Gastrocnemius medialis (tissue), 4 donors: ENCODE data around the gene ARF3. TPM values are rescaled to one million over a fixed set of nuclear protein-coding genes. Genes with fewer than 3 reads are reported as not detected.

Source experiments
- ATAC-seq, 2 donors: fragments of 150-250 bp; one replicate each; pipeline ENCODE4 v1.9.1; 2016
- DNase-seq, 2 donors: peaks; one replicate each; pipeline ENCODE4 v3.0.0-alpha.2; 2019
- H3K27ac ChIP-seq, 4 donors: fragments of 200-600 bp; sonication (generic); 1 replicate in 1 of 4; 2 replicates in 3 of 4; pipeline ENCODE4 v1.5.1; 2016 to 2018; ENCODE audit warnings: mild to moderate bottlenecking in 2 of 4, moderate library complexity in 1 of 4
- H3K27me3 ChIP-seq, 3 donors: fragments of 200-600 bp; sonication (generic) in 2 of 3; 1 replicate in 1 of 3; 2 replicates in 2 of 3; pipeline versions ENCODE4 v1.5.1 to v1.6.0; 2016 to 2019; ENCODE audit warnings: mild to moderate bottlenecking in 1 of 3, moderate library complexity in 1 of 3
- H3K36me3 ChIP-seq, 2 donors: fragments of 200-600 bp; sonication (generic) in 1 of 2; one replicate each; pipeline ENCODE4 v1.5.1; 2017 to 2018
- H3K4me1 ChIP-seq, 2 donors: fragments of 200-600 bp; sonication (generic) in 1 of 2; one replicate each; pipeline ENCODE4 v1.5.1; 2016 to 2017; ENCODE audit warnings: mild to moderate bottlenecking in 2 of 2
- H3K4me3 ChIP-seq, 4 donors: fragments of 200-600 bp; sonication (generic) in 3 of 4; 1 replicate in 1 of 4; 2 replicates in 3 of 4; pipeline ENCODE4 v1.5.1; 2016 to 2019; ENCODE audit warnings: mild to moderate bottlenecking in 2 of 4
- H3K9me3 ChIP-seq, 3 donors: fragments of 200-600 bp; sonication (generic) in 2 of 3; 1 replicate in 1 of 3; 2 replicates in 2 of 3; pipeline ENCODE4 v1.5.1; 2016 to 2019
- POLR2A ChIP-seq, 2 donors: fragments of 450-650 bp; IDR thresholded peaks; one replicate each; pipeline ENCODE4 v1.6.1; 2017; ENCODE audit warnings: antibody characterized with exemption in 2 of 2, mild to moderate bottlenecking in 2 of 2, moderate library complexity in 2 of 2
- in situ Hi-C, 4 donors: fragments of 200-750 bp; cut with MboI; loops; one replicate each; pipeline versions ENCODE4 v1.15.0 to v1.8.0; 2017; ENCODE audit warnings: low sequenced_read_pairs in 4 of 4
- intact Hi-C: fragments of 100-400 bp; cut with DNase I; formaldehyde crosslinking; loops from one replicate; pipeline ENCODE4 v1.15.1; 2023; ENCODE audit warnings: low total_unique reads
- total RNA-seq, 4 donors: library from RNA; depleted of rRNA; stranded (reverse); fragments of >200 nt; gene quantifications; one replicate each; pipeline versions ENCODE4 v1.1.0 to v1.2.3, GENCODE V29; 2016
- TF ChIP-seq, protein P1 (sequence below), 5 experiments: fragments of 450-650 bp in 3 of 5; fragments of 200-600 bp in 2 of 5; sonication (generic) in 2 of 5; IDR thresholded peaks in 4 of 5; conservative IDR thresholded peaks in 1 of 5; 1 replicate in 4 of 5; 2 replicates in 1 of 5; pipeline ENCODE4 v1.5.1; 2016 to 2019; ENCODE audit warnings: antibody characterized with exemption in 5 of 5, mild to moderate bottlenecking in 3 of 5, moderate library complexity in 3 of 5

ARF3 gene
- total RNA-seq, 4 donors from 2014 or later, result 4.9 to 17.2 (median 13.5) TPM

DNA sequence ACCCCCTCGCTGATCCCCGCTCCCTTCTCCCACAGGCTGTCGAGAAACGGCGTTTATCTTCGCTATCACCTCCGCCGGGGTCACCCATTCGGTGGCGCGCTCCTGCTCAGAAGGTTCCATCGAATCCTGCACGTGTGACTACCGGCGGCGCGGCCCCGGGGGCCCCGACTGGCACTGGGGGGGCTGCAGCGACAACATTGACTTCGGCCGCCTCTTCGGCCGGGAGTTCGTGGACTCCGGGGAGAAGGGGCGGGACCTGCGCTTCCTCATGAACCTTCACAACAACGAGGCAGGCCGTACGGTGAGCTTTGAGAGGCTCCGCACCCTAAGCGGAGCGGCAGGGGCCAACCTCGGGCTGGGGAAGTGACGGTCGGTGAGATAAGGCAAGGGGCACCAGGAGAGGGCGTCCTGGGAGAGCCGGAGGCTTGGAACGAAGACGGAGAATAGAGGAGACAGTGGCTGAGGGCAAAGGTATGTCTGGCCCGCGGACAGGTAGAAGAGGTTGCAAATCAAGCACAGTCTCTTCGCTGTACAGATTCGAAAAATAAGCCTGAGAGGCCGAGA is 23.2 kb upstream of the ARF3 start:
- DNase-seq (no peak), ATAC-seq (peak; percentile 31 to 35)
- no peaks in the 10 kb centered on the region for H3K36me3 ChIP-seq
- TF ChIP-seq POLR2A (IDR thresholded peaks at IDR 0.05), result no peak
- TF ChIP-seq, protein P1, sequence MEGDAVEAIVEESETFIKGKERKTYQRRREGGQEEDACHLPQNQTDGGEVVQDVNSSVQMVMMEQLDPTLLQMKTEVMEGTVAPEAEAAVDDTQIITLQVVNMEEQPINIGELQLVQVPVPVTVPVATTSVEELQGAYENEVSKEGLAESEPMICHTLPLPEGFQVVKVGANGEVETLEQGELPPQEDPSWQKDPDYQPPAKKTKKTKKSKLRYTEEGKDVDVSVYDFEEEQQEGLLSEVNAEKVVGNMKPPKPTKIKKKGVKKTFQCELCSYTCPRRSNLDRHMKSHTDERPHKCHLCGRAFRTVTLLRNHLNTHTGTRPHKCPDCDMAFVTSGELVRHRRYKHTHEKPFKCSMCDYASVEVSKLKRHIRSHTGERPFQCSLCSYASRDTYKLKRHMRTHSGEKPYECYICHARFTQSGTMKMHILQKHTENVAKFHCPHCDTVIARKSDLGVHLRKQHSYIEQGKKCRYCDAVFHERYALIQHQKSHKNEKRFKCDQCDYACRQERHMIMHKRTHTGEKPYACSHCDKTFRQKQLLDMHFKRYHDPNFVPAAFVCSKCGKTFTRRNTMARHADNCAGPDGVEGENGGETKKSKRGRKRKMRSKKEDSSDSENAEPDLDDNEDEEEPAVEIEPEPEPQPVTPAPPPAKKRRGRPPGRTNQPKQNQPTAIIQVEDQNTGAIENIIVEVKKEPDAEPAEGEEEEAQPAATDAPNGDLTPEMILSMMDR (IDR thresholded peaks at IDR 0.05 in 4 of 5, conservative IDR thresholded peaks at IDR 0.05 in 1 of 5), result no peak
- H3K4me3 ChIP-seq, result peak overlapping the region; percentile 37 to 60 (median 48)
- H3K9me3 ChIP-seq, result no peaks in the 10 kb centered on the region
- in situ Hi-C loops, result loop anchor here in 1 of 4 donors (25.0 kb wide), 1 partner anchor 118 kb away; the partner anchor contains the start of genes DDX23 and RND1
- intact Hi-C loops, result no loop called here
- peaks cover 71 to 77% (median 76%) of the 10 kb centered on the region in 3 donors for H3K27me3 ChIP-seq
- H3K4me1 ChIP-seq, result peaks cover 33 to 39% of the 10 kb centered on the region in 2 donors
- H3K27ac ChIP-seq, result no peak overlapping the region

DNA sequence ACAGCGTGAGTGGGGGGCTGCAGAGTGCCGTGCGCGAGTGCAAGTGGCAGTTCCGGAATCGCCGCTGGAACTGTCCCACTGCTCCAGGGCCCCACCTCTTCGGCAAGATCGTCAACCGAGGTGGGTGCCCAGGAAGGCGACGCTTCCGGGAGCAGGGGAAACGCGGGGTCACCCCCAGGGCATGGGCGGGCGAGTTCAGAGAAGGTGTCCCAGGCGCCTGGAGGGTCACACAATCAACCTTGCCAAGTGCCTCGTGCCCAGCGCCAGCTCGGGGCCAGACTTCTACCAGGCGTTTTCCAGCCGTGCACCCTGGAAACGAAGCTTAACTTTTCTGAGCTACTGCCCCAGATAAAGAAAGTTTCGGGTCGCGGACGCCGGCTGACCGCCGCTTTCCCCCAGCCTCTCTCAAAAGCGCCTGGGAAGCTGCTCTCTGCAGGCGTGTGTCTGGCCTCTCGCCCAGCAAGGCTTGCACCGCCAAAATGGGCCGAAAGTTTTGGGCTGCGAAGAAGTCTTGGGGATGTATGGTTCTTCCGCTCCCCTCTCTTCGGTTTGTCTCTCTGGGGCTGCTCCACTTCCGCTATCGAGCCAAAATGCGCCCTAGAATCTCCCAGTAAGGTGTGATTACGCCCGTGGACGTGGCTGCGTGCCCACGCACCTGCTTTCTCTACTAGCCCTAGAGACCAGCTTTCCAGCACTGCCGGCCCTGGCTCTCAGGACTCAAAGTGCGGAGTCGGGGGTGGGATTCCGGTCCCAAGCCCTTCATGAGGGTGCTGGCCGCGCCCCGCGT is 22.5 kb upstream of the ARF3 start:
- no peak for DNase-seq
- in situ Hi-C loops, result loop anchor here in 1 of 4 donors (25.0 kb wide), 1 partner anchor 117 kb away; the partner anchor contains the start of genes DDX23 and RND1

DNA sequence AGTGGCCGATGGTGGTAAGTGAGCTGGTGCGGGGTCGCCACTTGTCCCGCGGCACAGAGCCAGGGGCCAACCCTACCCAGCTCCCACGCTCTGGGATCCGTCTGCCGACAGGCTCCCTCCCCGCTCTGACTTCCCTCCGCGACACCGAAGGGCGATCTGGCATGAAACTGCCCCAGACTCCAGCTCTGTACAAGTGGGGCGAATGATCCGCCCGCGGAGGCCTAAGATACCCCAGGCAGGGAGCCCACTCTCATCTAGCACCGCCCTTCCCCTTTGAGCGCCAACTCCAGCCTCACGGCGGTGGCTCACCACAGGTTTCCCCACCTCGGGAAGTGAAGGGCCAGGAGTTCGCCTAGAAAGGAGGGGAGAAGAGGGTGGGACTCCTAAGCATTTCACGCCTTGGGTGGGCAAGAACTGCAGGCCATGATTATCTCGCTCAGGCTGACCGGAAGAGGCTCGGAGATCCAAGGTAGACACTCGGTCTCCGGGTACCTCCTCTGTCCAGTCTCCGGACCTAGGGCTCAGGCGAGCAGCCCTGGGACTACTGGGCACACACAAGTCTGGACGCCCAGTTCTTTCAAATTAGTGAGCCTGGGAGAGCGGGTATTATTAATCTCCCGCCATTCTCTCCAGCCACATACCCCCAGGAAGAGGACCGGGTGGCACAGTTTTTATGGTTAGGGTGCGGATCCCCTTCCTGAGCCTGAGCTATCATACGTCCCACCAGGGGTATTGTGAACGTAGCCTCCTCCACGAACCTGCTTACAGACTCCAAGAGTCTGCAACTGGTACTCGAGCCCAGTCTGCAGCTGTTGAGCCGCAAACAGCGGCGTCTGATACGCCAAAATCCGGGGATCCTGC is 21.7 kb upstream of the ARF3 start:
- Histone ChIP-seq H3K27ac (no peak overlapping the region), H3K4me1 (peaks cover 30 to 33% of the 10 kb centered on the region in 2 donors), H3K36me3 (no peaks in the 10 kb centered on the region), H3K27me3 (peaks cover 79 to 89% (median 84%) of the 10 kb centered on the region in 3 donors), H3K9me3 (no peaks in the 10 kb centered on the region), H3K4me3 (peak overlapping the region; percentile 37 to 60 (median 48))
- in situ Hi-C loops, result loop anchor here in 1 of 4 donors (25.0 kb wide), 1 partner anchor 117 kb away; the partner anchor contains the start of genes DDX23 and RND1
- ATAC-seq (no peak), DNase-seq (no peak)
- no peak for TF ChIP-seq POLR2A (IDR thresholded peaks at IDR 0.05)
- TF ChIP-seq, protein P1 (IDR thresholded peaks at IDR 0.05 in 4 of 5, conservative IDR thresholded peaks at IDR 0.05 in 1 of 5), result no peak
- intact Hi-C loops, result no loop called here

More for the DNA sequence above, 22.5 kb upstream of the ARF3 start:
- Histone ChIP-seq H3K36me3 (no peaks in the 10 kb centered on the region), H3K27me3 (peaks cover 76 to 82% (median 82%) of the 10 kb centered on the region in 3 donors), H3K4me3 (peak overlapping the region; percentile 37 to 60 (median 48)), H3K4me1 (peaks cover 30 to 33% of the 10 kb centered on the region in 2 donors), H3K27ac (no peak overlapping the region), H3K9me3 (no peaks in the 10 kb centered on the region)
- intact Hi-C loops, result no loop called here
- peak in 1 of 2 donors; percentile 21 for ATAC-seq
- TF ChIP-seq, protein P1 (IDR thresholded peaks at IDR 0.05 in 4 of 5, conservative IDR thresholded peaks at IDR 0.05 in 1 of 5), result no peak
- no peak for TF ChIP-seq POLR2A (IDR thresholded peaks at IDR 0.05)

DNA sequence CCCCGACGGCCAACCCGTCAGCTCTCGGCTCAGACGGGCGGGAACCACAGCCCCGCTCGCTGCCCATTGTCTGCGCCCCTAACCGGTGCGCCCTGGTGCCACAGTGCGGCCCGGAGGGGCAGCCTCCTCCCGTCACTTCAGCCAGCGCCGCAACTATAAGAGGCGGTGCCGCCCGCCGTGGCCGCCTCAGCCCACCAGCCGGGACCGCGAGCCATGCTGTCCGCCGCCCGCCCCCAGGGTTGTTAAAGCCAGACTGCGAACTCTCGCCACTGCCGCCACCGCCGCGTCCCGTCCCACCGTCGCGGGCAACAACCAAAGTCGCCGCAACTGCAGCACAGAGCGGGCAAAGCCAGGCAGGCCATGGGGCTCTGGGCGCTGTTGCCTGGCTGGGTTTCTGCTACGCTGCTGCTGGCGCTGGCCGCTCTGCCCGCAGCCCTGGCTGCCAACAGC is 21.0 kb upstream of the ARF3 start, which contains the start of gene WNT1:
Gene WNT1 (plus strand): TSS at position 32 of the 450 bp plus-strand sequence. CDS start 329 bp downstream, at position 361.
- intact Hi-C loops, result no loop called here

More for the DNA sequence above, 21.0 kb upstream of the ARF3 start, which contains the start of gene WNT1:
- no peaks in the 10 kb centered on the region for H3K36me3 ChIP-seq
- no peak for ATAC-seq
- in situ Hi-C loops, result loop anchor here in 1 of 4 donors (25.0 kb wide), 1 partner anchor 116 kb away; the partner anchor contains the start of genes DDX23 and RND1
- H3K27ac ChIP-seq, result no peak within 1 kb of the TSS
- H3K4me1 ChIP-seq, result peaks cover 30 to 33% of the 10 kb centered on the region in 2 donors
- no peak for TF ChIP-seq POLR2A (IDR thresholded peaks at IDR 0.05)
- TF ChIP-seq, protein P1 (IDR thresholded peaks at IDR 0.05 in 4 of 5, conservative IDR thresholded peaks at IDR 0.05 in 1 of 5), result peak in 1 of 5 experiments; percentile 28
- peaks cover 82 to 91% (median 91%) of the 10 kb centered on the region in 3 donors for H3K27me3 ChIP-seq
- no peak for DNase-seq
- no peaks in the 10 kb centered on the region for H3K9me3 ChIP-seq
- peak within 1 kb of the TSS; percentile 37 to 60 (median 48) for H3K4me3 ChIP-seq
